Endometrial microvascular endothelial cells (primary cell): ENCODE measurements around the gene BMPR1B. TPM values are rescaled to one million over a fixed set of nuclear protein-coding genes. Genes with fewer than 3 reads are reported as not detected.

Experiments
- in situ Hi-C: cut with HindIII; loops from 2 replicates; pipeline ENCODE4 v1.10.0; 2017; ENCODE audit warnings: low sequenced_read_pairs, low pct_unique_long_range_greater_than_20kb; ENCODE audit errors: inconsistent ontology term
- total RNA-seq: library from RNA; depleted of rRNA; stranded (reverse); fragments of >200 nt; gene quantifications from one replicate; pipeline ENCODE4 v1.2.3, GENCODE V29; 2015; ENCODE audit errors: inconsistent ontology term

Gene BMPR1B
- total RNA-seq, 1 donor from 2014 or later, result not detected

DNA sequence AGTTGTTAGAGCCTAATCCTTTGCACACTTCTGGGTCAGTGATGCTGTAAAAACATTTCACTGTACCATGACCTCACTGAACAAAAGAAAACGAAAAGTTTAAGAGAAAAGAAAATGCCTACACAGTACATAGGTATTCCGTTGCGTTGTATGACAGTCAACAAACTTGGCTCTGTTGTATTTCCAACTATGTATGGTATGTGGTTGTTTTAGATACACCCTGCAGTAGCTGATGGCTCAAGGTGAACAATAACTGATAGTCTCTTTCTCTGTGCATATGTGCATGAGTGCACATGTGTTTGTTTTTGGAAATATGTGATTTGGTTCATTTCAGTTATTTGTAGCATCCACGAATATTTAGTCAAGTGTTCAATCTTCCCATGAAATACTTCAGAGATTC, 176.0 kb downstream of the BMPR1B start:
- in situ Hi-C loops, result no loop called here

DNA sequence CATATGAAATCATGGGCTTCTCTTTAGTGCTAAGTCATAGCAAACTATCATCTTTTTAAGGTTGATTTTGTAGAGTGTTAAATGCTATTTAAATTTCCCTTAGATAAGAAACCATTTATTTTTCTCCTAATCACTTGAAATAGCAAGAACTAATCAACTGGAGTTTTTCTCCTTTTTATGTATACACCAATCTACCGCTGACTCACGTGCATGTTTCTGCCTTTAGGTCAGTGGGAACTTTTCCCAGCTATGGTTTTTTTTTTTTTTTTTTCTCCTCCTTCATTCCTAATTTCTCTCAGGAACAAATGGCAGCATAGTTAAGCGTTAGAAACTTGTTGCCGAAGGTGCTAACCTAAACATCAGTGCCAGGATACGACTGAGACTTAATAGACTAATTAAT, 176.4 kb downstream of the BMPR1B start:
- in situ Hi-C loops, result no loop called here

DNA sequence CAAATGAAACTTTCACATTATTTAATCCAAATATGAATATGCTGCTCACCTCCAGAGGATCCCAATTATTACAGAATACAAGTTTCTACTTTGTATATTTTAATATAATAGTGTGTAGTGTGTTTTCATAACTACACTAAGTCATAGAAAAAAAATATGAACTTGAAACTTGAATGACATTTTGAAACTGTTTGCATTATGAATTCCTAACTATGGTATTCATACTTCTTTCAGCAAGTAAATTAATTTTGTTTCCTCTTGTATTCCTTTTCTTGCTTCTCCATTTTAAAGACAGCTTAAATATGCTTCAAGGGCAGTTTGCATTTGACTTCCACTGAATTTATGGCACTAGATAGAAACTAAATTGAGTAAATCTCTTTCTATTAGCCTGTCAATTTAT, 177.1 kb downstream of the BMPR1B start:
- in situ Hi-C loops, result no loop called here

DNA sequence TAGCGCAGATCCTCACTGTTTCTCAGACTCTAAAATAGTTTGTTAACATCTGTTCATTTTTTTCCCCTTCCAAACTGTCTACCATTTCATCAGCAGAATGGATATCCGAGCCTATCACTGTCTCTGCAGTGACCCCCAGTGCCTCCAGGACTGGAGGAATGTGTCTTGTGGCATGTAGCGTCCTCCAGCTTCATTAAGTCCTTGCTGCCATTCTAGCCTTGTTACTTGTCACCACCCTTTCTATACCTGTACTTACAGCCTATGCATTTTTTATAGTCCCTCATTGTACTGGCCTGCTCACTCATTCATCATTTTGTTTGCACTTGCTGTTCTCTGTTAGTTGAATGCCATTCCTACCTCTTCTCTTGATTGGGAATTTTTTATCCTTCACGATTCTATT, 179.1 kb downstream of the BMPR1B start:
- in situ Hi-C loops, result no loop called here

DNA sequence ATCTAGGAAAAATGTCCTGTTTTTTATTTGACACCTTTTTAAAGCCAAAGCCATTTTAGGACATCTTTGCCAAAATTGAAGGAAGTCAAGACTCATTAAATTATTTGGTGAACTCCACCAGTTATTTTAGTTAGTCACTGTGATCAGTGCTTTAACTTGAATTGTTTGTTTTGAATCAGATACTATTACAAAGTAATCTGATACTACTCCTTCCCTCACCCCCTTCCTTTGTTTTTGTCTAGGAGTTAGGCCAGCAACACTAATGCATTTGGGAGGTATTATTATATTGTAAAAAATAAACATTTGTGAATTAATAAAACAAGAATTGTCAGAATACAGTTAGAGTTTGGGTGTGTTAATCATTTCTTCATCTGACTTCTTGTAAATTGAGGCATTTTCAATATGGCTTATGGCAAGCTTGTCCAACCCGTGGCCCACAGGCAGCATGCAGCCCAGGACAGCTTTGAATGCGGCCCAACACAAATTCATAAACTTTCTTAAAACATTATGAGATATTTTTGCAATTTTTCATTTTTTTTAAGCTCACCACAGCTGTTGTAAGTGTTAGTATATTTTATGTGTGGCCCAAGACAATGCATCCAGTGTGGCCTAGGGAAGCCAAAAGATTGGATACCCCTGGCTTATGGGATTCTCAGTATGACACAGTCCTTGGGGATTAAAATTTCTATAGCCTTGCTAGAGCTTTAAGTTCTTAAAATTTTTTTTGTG, 182.2 kb downstream of the BMPR1B start:
- in situ Hi-C loops, result no loop called here

DNA sequence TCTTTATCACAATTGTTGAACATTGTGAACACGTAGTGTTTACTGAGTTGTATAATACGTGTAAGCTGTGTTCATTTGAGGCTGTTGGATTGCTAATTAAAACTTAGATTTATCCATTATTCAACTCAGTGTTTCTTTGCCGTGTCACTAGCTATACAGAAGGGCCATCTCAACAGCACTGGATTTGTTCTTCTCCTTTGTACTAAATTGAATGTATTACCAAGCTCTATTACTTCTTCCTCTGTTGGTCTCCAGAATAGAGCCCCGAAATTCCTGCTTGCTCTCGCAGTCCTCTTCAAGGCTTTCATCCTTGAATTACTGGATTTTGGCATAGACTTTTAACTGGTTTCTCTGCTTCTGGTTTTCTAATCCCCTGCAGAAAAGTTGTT, 182.8 kb downstream of the BMPR1B start:
- in situ Hi-C loops, result no loop called here

DNA sequence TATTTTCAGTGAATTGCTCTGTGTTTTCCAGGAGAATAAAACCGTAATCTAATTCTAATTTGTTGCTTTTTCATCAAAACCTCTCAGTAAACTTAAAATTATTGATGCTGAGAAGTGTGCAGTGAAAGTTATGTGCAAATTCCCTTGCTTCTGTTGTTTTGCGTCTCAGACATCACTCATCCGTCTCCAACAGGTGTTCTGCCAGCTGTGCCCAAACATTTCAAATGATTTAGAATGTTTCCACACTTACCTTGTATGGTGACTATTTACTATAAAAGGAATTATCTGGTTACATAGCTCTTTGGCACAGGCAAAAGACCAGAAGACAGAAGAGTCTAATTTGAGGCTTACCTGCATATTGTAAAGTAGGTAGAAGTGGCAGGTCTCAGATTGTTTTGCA, 184.0 kb downstream of the BMPR1B start:
- in situ Hi-C loops, result no loop called here

DNA sequence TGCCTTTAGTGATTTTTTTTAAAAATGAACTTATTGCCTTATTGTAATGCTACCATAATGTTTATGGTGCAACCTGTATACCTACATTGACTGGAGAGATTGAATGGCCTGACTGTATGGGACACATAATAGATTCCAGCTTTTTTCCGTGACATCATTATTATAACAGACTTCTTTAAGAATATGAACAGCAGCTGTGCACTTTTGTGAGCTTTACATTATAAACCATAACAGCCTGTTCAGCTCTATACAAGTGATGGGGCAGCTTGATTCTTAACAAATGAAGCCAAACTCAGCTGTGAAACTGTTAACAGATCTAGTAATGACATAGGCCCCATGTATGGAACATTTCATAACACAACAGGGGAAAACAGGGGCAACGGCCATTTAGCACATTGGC, 187.0 kb downstream of the BMPR1B start:
- in situ Hi-C loops, result no loop called here

DNA sequence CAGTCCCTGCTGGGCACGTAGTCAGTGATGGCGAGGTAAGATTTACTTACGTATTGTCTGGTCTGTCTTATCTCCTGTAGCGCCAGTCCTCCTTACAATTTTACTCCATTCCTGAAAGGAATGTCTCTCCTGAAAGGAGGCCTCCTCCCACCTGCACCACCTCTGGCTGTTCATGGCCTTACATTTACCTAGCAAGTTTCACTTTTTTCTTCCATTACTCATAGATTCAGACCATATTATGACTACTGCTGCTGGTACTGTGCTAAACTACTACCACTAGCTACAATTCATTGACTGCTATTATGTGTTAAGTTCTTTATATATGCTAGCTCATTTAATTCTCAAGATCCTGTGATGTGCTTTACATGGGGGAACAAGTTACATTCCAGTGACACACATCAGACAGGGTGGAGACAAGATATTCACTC, 189.9 kb downstream of the BMPR1B start:
- in situ Hi-C loops, result no loop called here

DNA sequence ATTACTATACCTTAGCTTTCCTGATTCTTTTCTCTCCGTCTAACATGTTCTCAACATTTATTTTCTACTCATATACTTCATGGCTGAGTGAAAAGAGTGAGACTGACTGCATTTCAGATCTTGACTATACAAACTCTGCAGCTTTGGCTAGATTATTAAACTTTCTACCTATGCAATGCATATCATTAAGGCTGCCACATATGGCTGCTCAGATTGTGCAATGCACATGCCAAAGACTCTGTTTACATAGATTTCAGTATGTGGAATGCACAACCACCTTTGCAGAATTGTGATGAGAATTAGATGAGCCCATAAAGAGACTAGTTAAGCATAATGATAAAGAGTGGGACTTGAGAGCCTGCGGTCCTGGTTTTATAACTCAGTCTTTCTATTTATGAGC, 196.5 kb downstream of the BMPR1B start:
- in situ Hi-C loops, result no loop called here

DNA sequence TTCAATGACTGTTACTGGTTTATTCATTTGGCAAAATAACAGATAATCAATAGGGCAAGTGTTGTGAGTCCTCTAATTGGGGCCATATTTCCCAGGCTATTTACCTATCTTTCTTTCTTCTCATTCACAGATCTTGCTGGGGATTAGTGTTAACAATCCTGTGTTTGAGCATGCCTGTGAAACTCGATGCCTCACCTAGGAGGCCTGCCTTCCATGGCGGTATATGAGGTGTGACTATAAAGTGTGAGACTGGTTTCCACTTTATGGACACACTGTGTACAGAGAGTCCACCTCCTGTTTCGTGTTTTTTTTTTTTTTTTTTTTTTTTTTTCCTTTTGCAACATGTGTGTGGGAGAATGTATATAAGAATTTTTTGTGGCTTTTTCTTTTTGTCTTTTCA, 199.3 kb downstream of the BMPR1B start:
- in situ Hi-C loops, result no loop called here

DNA sequence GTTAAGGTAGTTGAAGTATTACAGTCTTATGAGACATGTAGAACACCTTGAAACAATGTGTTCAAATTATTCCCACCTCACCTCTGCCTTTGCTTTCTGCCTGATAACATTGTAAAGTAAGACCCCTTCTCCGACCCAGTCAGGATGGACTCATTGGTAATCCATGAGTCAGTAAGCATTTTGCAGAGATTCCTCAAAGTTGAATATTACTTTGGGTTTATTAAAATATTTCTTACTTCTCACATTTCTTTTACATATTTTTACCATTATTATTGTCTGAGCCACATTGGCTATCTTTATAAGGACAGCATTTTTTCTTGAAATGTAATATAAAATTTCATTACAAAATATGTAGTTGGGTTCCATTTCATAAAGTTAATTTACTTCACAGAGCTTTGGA, 201.6 kb downstream of the BMPR1B start:
- in situ Hi-C loops, result no loop called here

DNA sequence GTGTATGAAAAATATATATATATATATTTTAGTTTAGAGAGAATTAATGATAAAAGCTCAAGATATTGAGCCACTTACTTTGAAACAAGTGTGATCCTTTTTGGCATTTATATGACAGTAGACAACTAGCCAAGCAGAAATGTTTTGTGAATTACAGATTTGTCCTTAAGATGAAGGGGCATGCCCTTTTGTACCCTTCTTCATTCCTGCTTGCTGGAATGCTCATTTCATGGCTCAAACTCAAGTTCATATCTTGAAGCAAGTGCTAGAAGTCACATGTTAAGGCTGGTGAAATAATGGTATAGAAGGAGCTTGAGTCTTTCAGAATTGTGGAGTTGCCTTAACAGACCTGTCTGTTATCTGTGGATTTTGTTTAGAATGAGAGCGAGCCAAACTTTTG, 203.0 kb downstream of the BMPR1B start:
- in situ Hi-C loops, result no loop called here

DNA sequence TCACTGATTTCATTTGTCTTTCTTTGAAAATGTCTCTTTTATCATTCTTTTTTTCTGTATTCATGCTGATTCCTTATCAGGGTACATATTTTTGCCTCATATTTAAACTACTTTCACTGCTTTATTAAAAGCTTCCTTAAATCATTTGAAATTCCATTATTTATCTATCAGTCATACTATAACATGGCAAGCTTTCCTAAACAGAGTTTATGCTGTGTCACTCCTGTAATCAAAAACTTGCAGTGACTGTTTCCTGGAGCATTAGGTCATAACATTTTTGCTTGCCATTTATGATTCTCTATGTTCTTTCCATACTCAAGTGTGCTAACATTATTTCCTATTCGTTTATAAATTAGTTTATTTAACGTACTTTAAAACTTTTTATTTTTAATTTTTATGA, 203.7 kb downstream of the BMPR1B start:
- in situ Hi-C loops, result no loop called here

DNA sequence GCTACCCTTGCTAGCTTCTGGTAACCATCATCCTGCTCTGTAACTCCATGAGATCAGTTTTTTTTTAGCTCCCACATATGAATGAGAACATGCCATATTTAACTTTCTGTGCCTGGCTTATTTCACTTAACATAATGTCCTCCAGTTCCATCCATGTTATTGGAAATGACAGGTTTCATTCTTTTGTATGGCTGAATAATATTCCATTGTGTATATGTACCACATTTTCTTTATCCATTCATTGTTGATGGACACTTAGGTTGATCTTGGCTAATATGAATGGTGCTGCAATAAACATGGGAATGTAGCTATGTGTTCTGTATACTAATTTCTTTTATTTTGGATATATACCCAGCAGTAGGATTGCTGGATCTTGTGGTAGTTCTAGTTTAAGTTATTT, 204.7 kb downstream of the BMPR1B start:
- in situ Hi-C loops, result no loop called here

DNA sequence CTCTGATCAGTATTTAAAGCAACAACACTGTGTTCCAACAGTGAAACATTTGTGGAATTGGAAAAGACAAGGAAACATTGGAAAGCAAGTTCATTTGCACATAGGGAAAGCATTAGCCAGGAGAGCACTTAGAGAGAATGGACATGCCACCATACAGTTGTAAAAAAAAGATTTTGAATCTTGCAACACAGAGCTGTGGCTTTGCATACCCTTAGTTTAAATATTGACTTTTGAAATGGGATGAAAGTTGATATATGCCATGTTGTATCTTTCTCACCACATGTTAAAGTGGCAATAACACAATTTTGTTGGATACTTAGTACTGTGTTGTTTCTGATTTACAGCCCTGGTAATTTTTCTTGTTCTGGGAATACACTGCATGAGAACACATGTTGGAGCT, 208.1 kb downstream of the BMPR1B start:
- in situ Hi-C loops, result no loop called here

DNA sequence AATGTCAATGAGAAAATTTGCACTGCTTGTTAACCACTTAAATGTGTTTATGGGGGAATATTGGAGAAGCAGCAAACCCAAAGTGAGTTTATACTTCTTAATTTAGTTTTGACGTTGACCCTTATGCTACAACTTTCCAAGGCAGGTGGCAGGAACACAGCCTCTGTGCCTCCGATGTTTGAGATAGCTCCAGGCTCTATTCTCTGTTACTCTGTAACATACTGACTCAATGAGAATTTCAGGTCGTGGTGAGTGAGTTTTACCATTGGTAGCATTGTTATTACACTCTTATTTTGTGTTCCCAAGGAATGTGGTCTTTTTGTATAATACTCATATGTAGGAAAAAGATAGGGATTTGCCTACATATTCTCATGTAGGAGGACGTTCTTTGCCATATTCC, 210.7 kb downstream of the BMPR1B start:
- in situ Hi-C loops, result no loop called here

DNA sequence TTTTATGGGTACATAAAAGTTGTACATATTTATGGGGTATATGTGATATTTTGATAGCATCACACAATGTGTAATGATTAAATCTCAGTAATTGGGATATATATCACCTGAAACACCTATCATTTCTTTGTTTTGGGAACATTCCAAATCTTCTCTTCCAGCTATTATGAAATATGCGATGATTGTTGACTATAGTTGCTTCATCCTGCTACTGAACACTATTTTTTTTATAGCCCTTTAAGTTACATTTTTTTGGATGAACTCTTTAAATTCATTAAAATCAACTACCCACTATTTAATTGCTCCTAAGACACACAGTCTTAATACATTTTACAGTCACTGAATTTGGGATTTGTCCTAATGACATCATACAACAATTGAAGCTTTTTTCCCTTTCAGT, 212.9 kb downstream of the BMPR1B start:
- in situ Hi-C loops, result no loop called here

DNA sequence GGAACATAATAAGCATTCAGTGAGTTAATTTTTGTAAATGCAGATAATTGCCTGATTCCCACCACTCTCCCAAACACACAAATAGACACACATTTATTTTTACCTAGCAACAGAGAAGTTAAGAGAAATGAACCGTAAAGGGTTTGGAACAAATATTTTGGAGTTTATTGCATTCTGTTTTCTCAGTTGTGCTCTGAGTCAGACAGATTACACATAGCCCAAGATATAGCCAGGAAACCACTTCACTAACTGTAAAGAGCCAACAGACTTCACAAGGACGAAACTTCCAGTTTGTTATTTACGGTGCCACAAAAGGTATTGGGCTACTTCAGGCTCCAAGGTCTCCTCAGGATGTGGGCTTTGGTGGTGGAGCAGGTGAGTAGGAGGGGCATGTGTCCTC, 217.0 kb downstream of the BMPR1B start:
- in situ Hi-C loops, result no loop called here

DNA sequence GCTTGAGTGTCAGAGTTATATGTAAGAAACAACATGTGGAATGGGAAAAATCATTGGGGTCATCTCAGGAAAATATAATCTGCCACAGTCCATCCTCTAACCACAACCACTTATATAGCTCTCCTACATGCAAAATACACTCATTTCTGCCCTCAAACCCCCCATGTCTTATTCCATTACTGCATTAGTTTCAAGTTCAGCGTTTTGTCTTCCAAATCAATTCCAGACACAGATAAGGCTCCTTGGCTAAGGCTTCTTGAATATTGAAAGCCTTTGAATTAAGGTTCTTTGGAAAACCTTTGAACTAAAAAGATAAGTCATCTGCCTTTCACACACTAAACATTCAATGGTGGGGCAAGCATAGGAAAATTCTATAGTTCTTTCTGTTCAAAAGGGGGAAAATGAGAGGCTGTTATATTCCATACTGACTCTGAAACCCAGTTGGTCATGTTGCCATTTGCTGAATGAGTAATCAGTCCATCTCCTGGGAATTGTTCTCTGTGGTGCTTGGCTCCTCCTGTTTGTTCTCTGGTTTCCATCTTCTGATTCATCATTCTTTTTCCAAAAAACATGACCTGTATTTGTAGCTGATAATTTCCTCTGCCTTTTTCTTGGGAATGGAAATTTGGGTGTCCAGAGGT, 218.7 kb downstream of the BMPR1B start:
- in situ Hi-C loops, result no loop called here

DNA sequence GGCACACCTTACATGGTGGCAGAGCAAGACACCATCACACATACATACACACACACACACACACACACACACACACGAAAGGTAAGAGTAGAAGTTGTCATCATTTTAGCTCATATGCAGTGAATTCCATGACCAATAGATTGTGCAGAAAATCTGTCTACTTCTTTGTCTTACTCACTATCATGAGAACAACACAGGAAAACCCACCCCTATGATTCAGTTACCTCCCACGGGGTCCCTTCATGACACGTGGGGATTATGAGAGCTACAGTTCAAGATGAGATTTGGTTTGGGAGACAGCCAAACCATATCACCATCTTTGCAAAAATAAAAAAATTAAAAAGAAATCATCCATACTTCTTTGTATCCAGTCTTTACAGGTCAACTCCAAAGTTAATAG, 221.1 kb downstream of the BMPR1B start:
- in situ Hi-C loops, result no loop called here
